Transverse colon (tissue), 4 donors: ENCODE data around the gene MBNL2. TPM values are rescaled to one million over a fixed set of nuclear protein-coding genes. Genes with fewer than 3 reads are reported as not detected.

ENCODE experiments used
- DNase-seq: peaks from one replicate; pipeline ENCODE4 v3.0.0-alpha.2; 2019
- H3K27ac ChIP-seq, 4 donors: fragments of 200-600 bp; sonication (generic); 2 replicates each; pipeline ENCODE4 v1.5.1; 2016 to 2018; ENCODE audit warnings: inconsistent platforms in 4 of 4
- H3K27me3 ChIP-seq: fragments of 200-600 bp; sonication (generic); 2 replicates; pipeline ENCODE4 v1.5.1; 2017; ENCODE audit warnings: inconsistent platforms
- H3K36me3 ChIP-seq, 4 donors: fragments of 200-600 bp; sonication (generic); 2 replicates each; pipeline ENCODE4 v1.5.1; 2017 to 2019; ENCODE audit warnings: inconsistent platforms in 4 of 4
- H3K4me1 ChIP-seq, 4 donors: fragments of 200-600 bp; sonication (generic); 2 replicates each; pipeline ENCODE4 v1.5.1; 2017 to 2020; ENCODE audit warnings: inconsistent platforms in 4 of 4
- H3K4me3 ChIP-seq, 4 donors: fragments of 200-600 bp; sonication (generic); 1 replicate in 1 of 4; 2 replicates in 3 of 4; pipeline versions ENCODE4 v1.5.1 to v1.6.1; 2017 to 2019; ENCODE audit warnings: inconsistent platforms in 4 of 4
- H3K9me3 ChIP-seq, 2 donors: fragments of 200-600 bp; sonication (generic); 2 replicates each; pipeline ENCODE4 v1.5.1; 2017 to 2019; ENCODE audit warnings: inconsistent platforms in 2 of 2
- CTCF ChIP-seq, 5 experiments: fragments of 200-600 bp in 3 of 5; fragments of 450-650 bp in 2 of 5; sonication (generic) in 3 of 5; IDR thresholded peaks; 1 replicate in 2 of 5; 2 replicates in 3 of 5; pipeline ENCODE4 v1.5.1; 2016 to 2017; ENCODE audit warnings: antibody characterized with exemption in 5 of 5, inconsistent platforms in 3 of 5, mild to moderate bottlenecking in 2 of 5, moderate library complexity in 1 of 5
- EP300 ChIP-seq: sonication (generic); formaldehyde crosslinking; IDR thresholded peaks from one replicate; pipeline ENCODE4 v1.6.1; 2017; ENCODE audit warnings: antibody characterized with exemption, low read depth
- POLR2A ChIP-seq: fragments of 450-650 bp; IDR thresholded peaks from one replicate; pipeline ENCODE4 v1.6.1; 2016; ENCODE audit warnings: antibody characterized with exemption, mild to moderate bottlenecking, moderate library complexity
- POLR2AphosphoS5 ChIP-seq, 3 donors: sonication (generic); formaldehyde crosslinking; IDR thresholded peaks; one replicate each; pipeline ENCODE4 v1.6.1; 2016; ENCODE audit warnings: antibody characterized with exemption in 3 of 3
- WGBS, 2 donors: methylation state at CpG; one replicate each; pipeline ENCODE4 v1.1.5; 2018; ENCODE audit warnings: low coverage in 1 of 2; 5-methylcytosine and 5-hydroxymethylcytosine counted together
- in situ Hi-C, 4 donors: fragments of 200-750 bp; cut with MboI; loops; one replicate each; pipeline versions ENCODE4 v1.15.0 to v1.15.1; 2017; ENCODE audit warnings: low sequenced_read_pairs in 3 of 4, low pct_ligation_motif_present in 1 of 4, low pct_unique_long_range_greater_than_20kb in 1 of 4
- intact Hi-C: fragments of 100-400 bp; cut with DNase I; formaldehyde crosslinking; loops from one replicate; pipeline ENCODE4 v1.15.1; 2023; ENCODE audit warnings: low total_unique reads
- total RNA-seq, 4 donors: library from RNA; depleted of rRNA; stranded (reverse); fragments of >200 nt; gene quantifications; one replicate each; pipeline ENCODE4 v1.1.0, GENCODE V29; 2016

MBNL2 gene
- total RNA-seq, 4 donors from 2014 or later = 26.9 to 53.7 (median 46.1) TPM

- intact Hi-C loops = no loop called here
- H3K27ac ChIP-seq = no peak overlapping the region
- H3K4me1 ChIP-seq = peaks cover 7 to 36% (median 22%) of the 10 kb centered on the region in 4 donors
- H3K27me3 ChIP-seq = no peaks in the 10 kb centered on the region
- TF ChIP-seq CTCF (IDR thresholded peaks at IDR 0.05) (no peak), EP300 (no peak), POLR2AphosphoS5 (IDR thresholded peaks at IDR 0.05) (no peak), POLR2A (no peak)
- H3K36me3 ChIP-seq = no peaks in the 10 kb centered on the region
- no peaks in the 10 kb centered on the region for H3K9me3 ChIP-seq
- in situ Hi-C loops = loop anchor here in 1 of 4 donors (10.0 kb wide), 1 partner anchor 212 kb away; the partner anchor contains the start of gene MBNL2
- H3K4me3 ChIP-seq = no peak overlapping the region
- 92 to 93% methylated on average over 2 of the region's 2 CpGs for WGBS, 2 donors
- no peak for DNase-seq
Observed at GRCh38 chr13:97436845-97437244, 214.7 kb downstream of the MBNL2 start.

GRCh38 chr13:97437729-97438128 lies 215.6 kb downstream of the MBNL2 start:
- DNase-seq = no peak
- in situ Hi-C loops = loop anchor here in 1 of 4 donors (10.0 kb wide), 1 partner anchor 213 kb away; the partner anchor contains the start of gene MBNL2
- no peak for TF ChIP-seq POLR2AphosphoS5 (IDR thresholded peaks at IDR 0.05)
- no peak for TF ChIP-seq POLR2A
- TF ChIP-seq CTCF (IDR thresholded peaks at IDR 0.05) = no peak
- no peak for TF ChIP-seq EP300
- Histone ChIP-seq H3K36me3 (no peaks in the 10 kb centered on the region), H3K27ac (no peak overlapping the region), H3K9me3 (no peaks in the 10 kb centered on the region), H3K27me3 (no peaks in the 10 kb centered on the region), H3K4me3 (no peak overlapping the region), H3K4me1 (peaks cover 7 to 30% (median 15%) of the 10 kb centered on the region in 4 donors)
- intact Hi-C loops = no loop called here
- 73 to 82% methylated on average over 2 of the region's 2 CpGs for WGBS, 2 donors

- in situ Hi-C loops = loop anchor here in 1 of 4 donors (10.0 kb wide), 1 partner anchor 214 kb away; the partner anchor contains the start of gene MBNL2
- TF ChIP-seq POLR2AphosphoS5 (IDR thresholded peaks at IDR 0.05) (no peak), CTCF (IDR thresholded peaks at IDR 0.05) (no peak), POLR2A (no peak), EP300 (no peak)
- Histone ChIP-seq H3K27me3 (no peaks in the 10 kb centered on the region), H3K4me3 (no peak overlapping the region), H3K36me3 (no peaks in the 10 kb centered on the region), H3K4me1 (peaks cover 7 to 30% (median 15%) of the 10 kb centered on the region in 4 donors), H3K9me3 (no peaks in the 10 kb centered on the region), H3K27ac (no peak overlapping the region)
- intact Hi-C loops = no loop called here
- 76 to 84% methylated on average over 3 of the region's 3 CpGs for WGBS, 2 donors
- DNase-seq = no peak
Observed at GRCh38 chr13:97438856-97439595, 216.9 kb downstream of the MBNL2 start.

GRCh38 chr13:97440598-97441170 lies 218.6 kb downstream of the MBNL2 start:
- no peaks in the 10 kb centered on the region for H3K36me3 ChIP-seq
- intact Hi-C loops = no loop called here
- H3K4me3 ChIP-seq = no peak overlapping the region
- TF ChIP-seq EP300 (no peak), CTCF (IDR thresholded peaks at IDR 0.05) (no peak), POLR2AphosphoS5 (IDR thresholded peaks at IDR 0.05) (no peak), POLR2A (no peak)
- 62 to 67% methylated on average over 1 to 2 of the region's 2 CpGs for WGBS, 2 donors
- no peaks in the 10 kb centered on the region for H3K27me3 ChIP-seq
- in situ Hi-C loops = no loop called here
- DNase-seq = no peak
- H3K4me1 ChIP-seq = peaks cover 6 to 26% (median 10%) of the 10 kb centered on the region in 4 donors
- H3K9me3 ChIP-seq = no peaks in the 10 kb centered on the region
- no peak overlapping the region for H3K27ac ChIP-seq
